Ishikawa (cell line): ENCODE data around the gene SPATA46.

ENCODE experiments used
- CEBPB ChIP-seq: IDR thresholded peaks from 2 replicates; pipeline ENCODE4 v1.6.1; 2012
- CREB1 ChIP-seq: IDR thresholded peaks from 2 replicates; pipeline ENCODE4 v1.6.1; 2012; ENCODE audit warnings: low read depth
- EGR1 ChIP-seq: IDR thresholded peaks from 2 replicates; pipeline ENCODE4 v1.6.1; 2012
- EP300 ChIP-seq: IDR thresholded peaks from 2 replicates; pipeline ENCODE4 v1.6.1; 2012; ENCODE audit warnings: borderline replicate concordance
- FOXM1 ChIP-seq: IDR thresholded peaks from 2 replicates; pipeline ENCODE4 v1.6.1; 2012; ENCODE audit warnings: low read depth, borderline replicate concordance
- NFIC ChIP-seq: IDR thresholded peaks from 2 replicates; pipeline ENCODE4 v1.6.1; 2012
- RAD21 ChIP-seq: IDR thresholded peaks from 2 replicates; pipeline ENCODE4 v1.6.1; 2012; ENCODE audit warnings: low read depth
- REST ChIP-seq: IDR thresholded peaks from 2 replicates; pipeline ENCODE4 v1.6.1; 2012; ENCODE audit warnings: low read depth, mild to moderate bottlenecking
- TAF1 ChIP-seq: IDR thresholded peaks from 2 replicates; pipeline ENCODE4 v1.6.1; 2012; ENCODE audit warnings: low read depth, mild to moderate bottlenecking
- TCF12 ChIP-seq: IDR thresholded peaks from 2 replicates; pipeline ENCODE4 v1.6.1; 2012; ENCODE audit warnings: low read depth
- TEAD4 ChIP-seq: IDR thresholded peaks from 2 replicates; pipeline ENCODE4 v1.6.1; 2012
- YY1 ChIP-seq: IDR thresholded peaks from 2 replicates; pipeline ENCODE4 v1.6.1; 2012; ENCODE audit warnings: low read depth
- ZBTB7A ChIP-seq: IDR thresholded peaks from 2 replicates; pipeline ENCODE4 v1.6.1; 2012; ENCODE audit warnings: low read depth
- TF ChIP-seq, protein P1 (sequence below): IDR thresholded peaks from 2 replicates; pipeline ENCODE4 v1.6.1; 2012
- TF ChIP-seq, protein P2 (sequence below): IDR thresholded peaks from 2 replicates; pipeline ENCODE4 v1.6.1; 2012

Gene SPATA46, protein sequence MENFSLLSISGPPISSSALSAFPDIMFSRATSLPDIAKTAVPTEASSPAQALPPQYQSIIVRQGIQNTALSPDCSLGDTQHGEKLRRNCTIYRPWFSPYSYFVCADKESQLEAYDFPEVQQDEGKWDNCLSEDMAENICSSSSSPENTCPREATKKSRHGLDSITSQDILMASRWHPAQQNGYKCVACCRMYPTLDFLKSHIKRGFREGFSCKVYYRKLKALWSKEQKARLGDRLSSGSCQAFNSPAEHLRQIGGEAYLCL

GRCh38 chr1:162376691-162377090 lies at the start of gene SPATA46:
Gene SPATA46 (minus strand): TSS chr1:162376854. CDS start chr1:162376790, 64 bp downstream.
- TF ChIP-seq RAD21 (no peak), YY1 (no peak), EGR1 (no peak), TAF1 (no peak), CREB1 (no peak), CEBPB (no peak), EP300 (no peak), ZBTB7A (no peak), FOXM1 (no peak), TCF12 (no peak), TEAD4 (no peak), REST (no peak), NFIC (no peak)
- TF ChIP-seq, protein P1, sequence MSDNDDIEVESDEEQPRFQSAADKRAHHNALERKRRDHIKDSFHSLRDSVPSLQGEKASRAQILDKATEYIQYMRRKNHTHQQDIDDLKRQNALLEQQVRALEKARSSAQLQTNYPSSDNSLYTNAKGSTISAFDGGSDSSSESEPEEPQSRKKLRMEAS = no peak
- TF ChIP-seq, protein P2, sequence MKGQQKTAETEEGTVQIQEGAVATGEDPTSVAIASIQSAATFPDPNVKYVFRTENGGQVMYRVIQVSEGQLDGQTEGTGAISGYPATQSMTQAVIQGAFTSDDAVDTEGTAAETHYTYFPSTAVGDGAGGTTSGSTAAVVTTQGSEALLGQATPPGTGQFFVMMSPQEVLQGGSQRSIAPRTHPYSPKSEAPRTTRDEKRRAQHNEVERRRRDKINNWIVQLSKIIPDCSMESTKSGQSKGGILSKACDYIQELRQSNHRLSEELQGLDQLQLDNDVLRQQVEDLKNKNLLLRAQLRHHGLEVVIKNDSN = no peak

DNA sequence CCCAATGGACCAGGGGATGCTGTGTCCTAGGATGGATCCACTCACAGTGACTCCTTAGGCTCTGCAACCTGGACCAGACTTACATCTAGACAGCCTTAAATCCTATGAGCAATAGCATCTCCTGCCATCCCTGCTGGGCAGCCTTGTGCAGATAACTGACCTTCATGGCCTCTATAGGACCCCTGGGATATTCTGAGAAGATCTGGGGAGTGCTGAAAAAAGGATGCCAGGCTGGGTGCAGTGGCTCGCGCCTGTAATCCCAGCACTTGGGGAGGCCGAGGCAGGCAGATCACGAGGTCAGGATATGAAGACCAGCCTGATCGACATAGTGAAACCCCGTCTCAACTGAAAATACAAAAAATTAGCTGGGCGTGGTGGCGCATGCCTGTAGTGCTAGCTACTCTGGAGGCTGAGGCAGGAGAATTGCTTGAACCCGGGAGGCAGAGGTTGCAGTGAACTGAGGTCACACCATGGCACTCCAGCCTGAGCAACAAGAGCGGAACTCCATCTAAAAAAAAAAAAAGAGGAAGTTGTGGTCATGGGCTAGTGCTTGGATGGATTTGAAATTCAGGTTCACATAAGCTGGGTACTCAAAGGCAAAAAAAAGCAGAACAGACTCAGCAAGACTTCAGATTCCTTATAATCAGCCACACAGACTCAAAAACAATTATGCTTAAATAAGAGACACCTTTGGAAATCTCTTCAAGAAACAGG lies 46.2 kb upstream of the SPATA46 start:
- TF ChIP-seq EP300 = no peak
- TF ChIP-seq TCF12 = no peak
- no peak for TF ChIP-seq RAD21
- no peak for TF ChIP-seq EGR1
- TF ChIP-seq FOXM1 = no peak
- TF ChIP-seq CEBPB = no peak
- TF ChIP-seq NFIC = no peak
- no peak for TF ChIP-seq ZBTB7A
- TF ChIP-seq, protein P2 = no peak
- no peak for TF ChIP-seq TAF1
- TF ChIP-seq, protein P1 = no peak
- no peak for TF ChIP-seq YY1
- TF ChIP-seq REST = no peak
- no peak for TF ChIP-seq CREB1
- TF ChIP-seq TEAD4 = no peak

GRCh38 chr1:162421258-162422164 lies 44.9 kb upstream of the SPATA46 start:
- TF ChIP-seq, protein P1 = no peak
- no peak for TF ChIP-seq RAD21

DNA sequence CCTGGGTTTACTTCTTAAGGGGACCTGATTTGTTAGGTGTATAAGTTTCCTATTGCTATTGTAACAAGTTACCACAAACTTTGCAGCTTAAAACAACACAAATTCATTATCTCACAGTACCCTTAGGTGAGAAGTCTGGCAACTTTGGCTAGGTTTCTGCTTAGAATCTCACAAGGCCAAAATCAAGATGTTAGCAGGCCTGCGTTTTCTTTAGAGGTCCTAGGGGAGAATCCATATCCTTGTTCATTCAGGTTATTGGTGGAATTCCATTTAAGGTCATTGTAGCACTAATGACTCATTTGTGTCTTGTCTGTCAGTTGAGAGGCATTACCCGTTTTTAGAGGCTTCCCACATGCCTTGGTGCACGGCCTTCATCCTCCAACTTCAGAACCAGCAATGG lies 43.5 kb upstream of the SPATA46 start:
- TF ChIP-seq ZBTB7A (no peak), CREB1 (no peak), RAD21 (no peak)

DNA sequence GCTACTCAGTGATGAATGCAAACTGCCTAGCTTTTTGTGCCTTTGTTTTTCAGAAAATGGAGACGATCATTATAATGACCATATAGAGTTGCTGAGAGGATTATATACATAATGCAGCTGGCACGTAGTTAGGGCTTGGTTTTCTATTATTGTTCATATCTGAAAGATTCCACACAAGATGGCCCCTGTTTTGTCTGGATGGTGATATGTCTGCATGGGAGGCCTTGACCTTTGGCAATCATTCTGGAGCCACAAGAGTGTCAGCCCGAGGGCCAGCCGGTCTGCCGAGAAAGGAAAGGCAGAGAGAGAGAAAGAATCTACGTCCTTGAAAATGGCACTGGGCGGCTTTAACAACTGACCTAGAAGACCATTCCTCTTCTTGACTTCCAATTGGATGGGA lies 41.0 kb upstream of the SPATA46 start:
- TF ChIP-seq, protein P2 = no peak
- TF ChIP-seq EP300 = no peak
- TF ChIP-seq CEBPB = no peak
- no peak for TF ChIP-seq TCF12
- TF ChIP-seq ZBTB7A = no peak
- no peak for TF ChIP-seq TEAD4
- TF ChIP-seq TAF1 = no peak
- TF ChIP-seq, protein P1 = no peak
- TF ChIP-seq REST = no peak
- TF ChIP-seq NFIC = no peak
- no peak for TF ChIP-seq EGR1
- TF ChIP-seq RAD21 = no peak
